Epithelial cell of proximal tubule (primary cell): Measurements from ENCODE around the gene PDE4D. TPM values are rescaled to one million over a fixed set of nuclear protein-coding genes. Genes with fewer than 3 reads are reported as not detected.
"Not testable (repeated sequence)": the region's sequence is repeated elsewhere in the genome, so short reads cannot be mapped to it uniquely, and the experiment has no call there.

ENCODE experiments used
- DNase-seq: peaks from one replicate; pipeline ENCODE4 v3.0.0-alpha.2; 2011; ENCODE audit warnings: low read depth
- H3K4me3 ChIP-seq: 2 replicates; pipeline ENCODE4 v1.5.1; 2011; ENCODE audit warnings: low read depth, mild to moderate bottlenecking, low read length
- total RNA-seq: library from RNA; depleted of rRNA; stranded (reverse); fragments of >200 nt; gene quantifications from 2 replicates; pipeline ENCODE4 v1.2.3, GENCODE V29; 2015
- TF ChIP-seq, protein P1 (sequence below): conservative IDR thresholded peaks from 2 replicates; pipeline ENCODE4 v1.5.1; 2012; ENCODE audit warnings: low read depth, mild to moderate bottlenecking, low read length

PDE4D gene
- total RNA-seq, 1 donor from 2014 or later, result 18.4 TPM

DNA sequence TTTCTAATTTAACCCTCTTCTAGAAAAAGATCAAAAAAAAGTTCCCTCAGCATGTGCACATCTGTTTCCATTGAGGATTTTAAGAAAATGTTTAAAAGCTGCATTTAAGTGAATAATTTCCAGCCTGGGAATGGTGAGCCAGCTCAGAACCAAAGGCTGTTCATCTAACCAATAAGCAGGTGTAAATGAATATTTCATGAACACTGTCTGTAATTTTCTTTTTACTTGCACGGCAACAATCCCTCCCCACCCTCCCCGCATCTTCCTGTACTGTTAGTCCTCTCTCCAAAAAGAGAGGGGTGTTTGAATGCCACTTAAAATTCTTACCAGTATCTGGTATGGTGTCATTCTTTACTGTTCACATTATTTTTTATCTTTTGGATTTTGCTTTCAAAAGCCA lies 425.6 kb downstream of the PDE4D start:
- no peak for DNase-seq
- no peak overlapping the region for H3K4me3 ChIP-seq
- TF ChIP-seq, protein P1, sequence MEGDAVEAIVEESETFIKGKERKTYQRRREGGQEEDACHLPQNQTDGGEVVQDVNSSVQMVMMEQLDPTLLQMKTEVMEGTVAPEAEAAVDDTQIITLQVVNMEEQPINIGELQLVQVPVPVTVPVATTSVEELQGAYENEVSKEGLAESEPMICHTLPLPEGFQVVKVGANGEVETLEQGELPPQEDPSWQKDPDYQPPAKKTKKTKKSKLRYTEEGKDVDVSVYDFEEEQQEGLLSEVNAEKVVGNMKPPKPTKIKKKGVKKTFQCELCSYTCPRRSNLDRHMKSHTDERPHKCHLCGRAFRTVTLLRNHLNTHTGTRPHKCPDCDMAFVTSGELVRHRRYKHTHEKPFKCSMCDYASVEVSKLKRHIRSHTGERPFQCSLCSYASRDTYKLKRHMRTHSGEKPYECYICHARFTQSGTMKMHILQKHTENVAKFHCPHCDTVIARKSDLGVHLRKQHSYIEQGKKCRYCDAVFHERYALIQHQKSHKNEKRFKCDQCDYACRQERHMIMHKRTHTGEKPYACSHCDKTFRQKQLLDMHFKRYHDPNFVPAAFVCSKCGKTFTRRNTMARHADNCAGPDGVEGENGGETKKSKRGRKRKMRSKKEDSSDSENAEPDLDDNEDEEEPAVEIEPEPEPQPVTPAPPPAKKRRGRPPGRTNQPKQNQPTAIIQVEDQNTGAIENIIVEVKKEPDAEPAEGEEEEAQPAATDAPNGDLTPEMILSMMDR, result no peak

DNA sequence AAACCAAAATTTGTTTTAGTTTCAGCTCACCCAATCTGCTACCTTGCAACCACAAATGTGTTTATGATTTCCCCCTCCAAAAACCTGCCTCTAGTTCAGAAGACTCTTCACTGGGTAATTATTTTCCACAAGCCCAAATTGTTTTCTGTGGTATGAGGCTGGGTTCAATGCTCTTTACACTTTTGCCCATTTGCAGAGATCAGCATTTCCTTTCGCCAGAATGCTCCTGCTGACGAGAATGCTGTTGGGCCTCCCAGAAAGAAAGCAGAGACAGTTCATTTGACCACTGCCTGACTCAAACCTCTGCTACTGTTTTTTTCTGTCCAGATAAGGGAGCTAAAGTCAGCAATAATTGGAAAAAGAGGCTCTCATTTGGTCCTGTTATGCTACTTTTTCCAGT lies 427.3 kb downstream of the PDE4D start:
- H3K4me3 ChIP-seq, result no peak overlapping the region
- no peak for DNase-seq
- TF ChIP-seq, protein P1, result no peak

DNA sequence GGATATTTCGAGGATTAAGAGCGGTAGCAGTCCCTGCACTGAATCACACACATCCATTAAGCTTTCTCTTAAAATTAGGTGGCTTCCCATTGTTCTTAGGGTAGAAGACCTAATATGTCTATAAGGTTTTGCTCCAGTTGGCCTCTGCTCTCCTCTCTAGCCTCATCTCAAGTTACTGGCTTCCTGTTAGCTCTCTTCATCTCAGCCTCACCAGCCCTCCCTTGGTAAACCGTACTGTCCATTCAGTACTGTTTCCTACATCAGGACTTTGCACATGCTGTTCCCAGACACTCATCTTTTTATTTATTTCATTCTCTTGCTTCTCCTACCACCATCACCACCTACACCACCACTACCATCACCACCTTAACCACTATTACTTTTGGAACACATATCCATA lies 428.6 kb downstream of the PDE4D start:
- TF ChIP-seq, protein P1, result no peak
- H3K4me3 ChIP-seq, result no peak overlapping the region
- DNase-seq, result no peak

DNA sequence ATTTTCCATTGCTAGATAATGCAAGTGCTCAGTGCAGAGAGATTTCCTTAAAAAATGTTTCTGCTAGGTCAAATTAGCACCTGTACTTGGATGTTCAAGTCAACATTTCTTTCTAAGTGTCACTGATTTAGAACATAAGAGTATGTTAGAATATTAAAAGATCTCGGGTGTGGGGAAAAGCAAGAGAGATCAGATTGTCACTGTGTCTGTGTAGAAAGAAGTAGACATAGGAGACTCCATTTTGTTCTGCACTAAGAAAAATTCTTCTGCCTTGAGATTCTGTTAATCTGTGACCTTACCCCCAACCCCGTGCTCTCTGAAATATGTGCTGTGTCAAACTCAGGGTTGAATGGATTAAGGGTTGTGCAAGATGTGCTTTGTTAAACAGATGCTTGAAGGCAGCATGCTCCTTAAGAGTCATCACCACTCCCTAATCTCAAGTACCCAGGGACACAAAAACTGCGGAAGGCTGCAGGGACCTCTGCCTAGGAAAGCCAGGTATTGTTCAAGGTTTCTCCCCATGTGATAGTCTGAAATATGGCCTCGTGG lies 429.8 kb downstream of the PDE4D start:
- H3K4me3 ChIP-seq, DNase-seq: not testable (repeated sequence)

DNA sequence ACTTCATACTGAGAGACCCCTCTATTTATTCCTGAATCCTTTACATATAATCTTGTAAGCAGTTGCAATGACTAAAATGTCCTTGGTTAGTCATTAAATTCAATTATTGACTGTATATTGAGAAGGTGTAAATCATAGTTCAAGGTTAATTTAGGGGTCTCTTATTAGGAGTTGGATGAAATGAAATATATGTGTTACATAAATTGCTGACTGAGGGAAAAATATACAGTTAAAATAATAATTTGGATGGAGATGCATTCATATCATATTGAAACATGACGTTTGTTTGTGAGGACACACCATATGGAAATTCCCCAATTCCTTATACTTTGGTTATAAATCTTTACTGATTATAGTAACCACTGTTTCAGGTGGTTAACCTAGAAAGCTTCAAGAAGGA lies 430.6 kb downstream of the PDE4D start:
- TF ChIP-seq, protein P1, result no peak
- no peak for DNase-seq
- H3K4me3 ChIP-seq, result no peak overlapping the region

DNA sequence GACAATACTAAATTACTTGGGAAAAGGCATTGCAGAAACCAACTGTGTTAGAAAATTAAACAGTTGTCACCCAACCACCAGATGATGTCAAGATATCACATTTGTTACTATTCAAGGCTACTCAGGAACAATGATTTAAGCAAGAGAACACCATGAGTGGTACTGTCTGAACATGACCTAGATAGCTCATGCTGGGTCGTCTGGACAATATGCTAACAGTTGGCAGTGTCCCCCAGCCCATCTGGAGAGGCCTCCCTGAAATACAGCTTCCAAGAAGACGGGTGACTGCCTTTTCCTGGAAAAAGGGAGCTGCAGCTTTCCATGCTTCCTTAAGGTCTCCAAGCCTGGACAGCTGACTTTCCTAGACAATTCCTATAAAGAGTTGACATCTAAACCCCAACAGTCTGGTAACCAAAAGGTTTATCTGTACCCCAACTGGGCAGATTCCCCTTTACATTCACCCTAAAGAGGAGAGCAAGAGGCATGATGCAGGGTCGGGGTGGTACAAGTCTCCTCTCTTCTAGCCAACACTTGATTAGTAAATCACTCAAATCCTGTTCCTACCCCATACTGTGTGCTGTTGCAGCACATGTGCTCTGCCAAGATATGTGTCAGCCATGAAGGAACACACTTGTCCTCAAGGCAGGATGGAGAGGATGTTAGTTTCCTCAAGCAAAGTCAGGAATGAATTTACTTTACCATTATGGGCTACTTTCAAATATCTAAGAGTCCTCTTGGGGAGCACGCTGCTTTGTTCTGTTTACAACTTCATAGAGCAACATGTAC lies 433.0 kb downstream of the PDE4D start:
- H3K4me3 ChIP-seq, result no peak overlapping the region
- no peak for DNase-seq
- TF ChIP-seq, protein P1, result no peak

DNA sequence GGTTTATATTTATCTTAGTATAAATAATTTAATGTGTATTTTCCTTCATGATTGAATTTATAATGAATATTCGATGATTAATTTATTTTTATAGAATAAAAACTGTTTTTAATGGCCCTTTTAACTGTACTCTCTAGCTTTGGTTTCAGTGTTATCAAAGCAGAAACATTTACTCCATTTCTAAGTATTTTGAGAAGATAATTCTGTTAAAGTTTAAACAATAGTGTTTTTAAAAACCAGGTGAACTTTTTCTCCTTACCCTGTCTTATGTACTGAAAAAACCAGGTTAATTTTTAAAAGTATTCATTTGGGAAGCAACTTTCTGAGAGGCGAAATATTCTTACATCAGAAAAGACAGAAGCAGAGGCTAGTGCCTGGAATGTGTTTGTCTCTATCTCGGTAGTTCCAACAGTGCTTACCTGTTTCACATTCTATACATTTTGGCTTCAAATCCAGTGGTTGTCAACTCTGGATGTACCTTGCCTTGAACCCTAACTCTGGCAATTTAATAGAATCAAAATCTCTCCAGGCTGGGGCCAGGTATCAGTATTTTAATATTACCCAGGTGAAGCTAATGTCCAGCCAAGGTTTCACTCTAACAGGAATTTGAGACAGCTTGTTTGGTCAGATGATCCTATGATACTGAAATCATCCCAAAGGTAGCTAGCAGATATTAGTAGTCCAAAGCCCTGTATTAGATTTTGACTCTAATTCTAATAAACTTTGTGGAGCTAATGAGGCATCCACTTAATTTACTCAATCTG lies 434.4 kb downstream of the PDE4D start:
- no peak for DNase-seq
- H3K4me3 ChIP-seq, result no peak overlapping the region
- TF ChIP-seq, protein P1, result no peak
